Neural progenitor cell (in vitro differentiated cells): ENCODE measurements around the gene CWH43. TPM values are rescaled to one million over a fixed set of nuclear protein-coding genes. Genes with fewer than 3 reads are reported as not detected.

Source experiments
- DNase-seq: peaks from one replicate; pipeline ENCODE4 v3.0.0-alpha.2; 2016; ENCODE audit warnings: low spot score
- H2AFZ ChIP-seq: fragments of 200-600 bp; sonication (generic); replicated peaks from 2 replicates; pipeline ENCODE4 v1.6.1; 2016; ENCODE audit warnings: antibody characterized with exemption
- H3F3A ChIP-seq: fragments of 200-600 bp; sonication (generic); 2 replicates; pipeline ENCODE4 v1.6.1; 2016; ENCODE audit warnings: antibody characterized with exemption, low read depth
- H3K27ac ChIP-seq: fragments of 200-600 bp; sonication (generic); 2 replicates; pipeline ENCODE4 v1.5.1; 2016; ENCODE audit warnings: mild to moderate bottlenecking
- H3K27me3 ChIP-seq: fragments of 200-600 bp; sonication (generic); 2 replicates; pipeline ENCODE4 v1.6.1; 2016; ENCODE audit warnings: mild to moderate bottlenecking, moderate library complexity
- H3K36me3 ChIP-seq: fragments of 200-600 bp; sonication (generic); 2 replicates; pipeline ENCODE4 v1.5.1; 2016
- H3K4me1 ChIP-seq: fragments of 200-600 bp; sonication (generic); 2 replicates; pipeline ENCODE4 v1.6.1; 2016; ENCODE audit warnings: mixed run types
- H3K4me2 ChIP-seq: fragments of 200-600 bp; sonication (generic); 2 replicates; pipeline ENCODE4 v1.6.1; 2016
- H3K4me3 ChIP-seq: fragments of 200-600 bp; sonication (generic); 2 replicates; pipeline ENCODE4 v1.5.1; 2016
- H3K79me2 ChIP-seq: fragments of 200-600 bp; sonication (generic); 2 replicates; pipeline ENCODE4 v1.6.1; 2016; ENCODE audit warnings: low read depth
- H3K9ac ChIP-seq: fragments of 200-600 bp; sonication (generic); 2 replicates; pipeline ENCODE4 v1.6.1; 2016
- H3K9me3 ChIP-seq: fragments of 200-600 bp; sonication (generic); 2 replicates; pipeline ENCODE4 v1.5.1; 2016; ENCODE audit warnings: low read depth
- H4K20me1 ChIP-seq: fragments of 200-600 bp; sonication (generic); 2 replicates; pipeline ENCODE4 v1.6.1; 2016; ENCODE audit warnings: low read depth
- H3K27ac Mint-ChIP-seq: 3 replicates; pipeline ENCODE4 v1.8.0; 2021; ENCODE audit warnings: mixed read lengths
- H3K27me3 Mint-ChIP-seq: 2 replicates; pipeline ENCODE4 v1.8.0; 2022; ENCODE audit warnings: low read depth, mild to moderate bottlenecking, inconsistent platforms, moderate library complexity, mixed read lengths; ENCODE audit not compliant: insufficient read depth
- H3K36me3 Mint-ChIP-seq: 3 replicates; pipeline ENCODE4 v1.8.0; 2021; ENCODE audit warnings: mixed read lengths
- H3K4me1 Mint-ChIP-seq: 3 replicates; pipeline ENCODE4 v1.8.0; 2021; ENCODE audit warnings: mixed read lengths
- H3K4me3 Mint-ChIP-seq: 3 replicates; pipeline ENCODE4 v1.8.0; 2021; ENCODE audit warnings: mild to moderate bottlenecking, moderate library complexity, mixed read lengths
- H3K9me3 Mint-ChIP-seq: 3 replicates; pipeline ENCODE4 v1.8.0; 2020; ENCODE audit warnings: mixed read lengths
- EZH2 ChIP-seq: fragments of 200-600 bp; sonication (generic); IDR thresholded peaks from 2 replicates; pipeline ENCODE4 v1.6.1; 2017; ENCODE audit warnings: antibody characterized with exemption, mild to moderate bottlenecking, moderate library complexity
- EZH2phosphoT487 ChIP-seq: fragments of 200-600 bp; sonication (generic); IDR thresholded peaks from 2 replicates; pipeline ENCODE4 v1.6.1; 2017; ENCODE audit warnings: antibody characterized with exemption
- total RNA-seq: library from RNA; depleted of rRNA; stranded (reverse); fragments of >200 nt; gene quantifications from 2 replicates; pipeline ENCODE4 v1.2.3, GENCODE V29; 2015; ENCODE audit warnings: low replicate concordance
- TF ChIP-seq, protein P1 (sequence below): fragments of 200-600 bp; sonication (generic); IDR thresholded peaks from 2 replicates; pipeline ENCODE4 v1.5.1; 2017; ENCODE audit warnings: antibody characterized with exemption, mild to moderate bottlenecking

CWH43 gene
- total RNA-seq, 1 donor from 2014 or later = not detected

DNA sequence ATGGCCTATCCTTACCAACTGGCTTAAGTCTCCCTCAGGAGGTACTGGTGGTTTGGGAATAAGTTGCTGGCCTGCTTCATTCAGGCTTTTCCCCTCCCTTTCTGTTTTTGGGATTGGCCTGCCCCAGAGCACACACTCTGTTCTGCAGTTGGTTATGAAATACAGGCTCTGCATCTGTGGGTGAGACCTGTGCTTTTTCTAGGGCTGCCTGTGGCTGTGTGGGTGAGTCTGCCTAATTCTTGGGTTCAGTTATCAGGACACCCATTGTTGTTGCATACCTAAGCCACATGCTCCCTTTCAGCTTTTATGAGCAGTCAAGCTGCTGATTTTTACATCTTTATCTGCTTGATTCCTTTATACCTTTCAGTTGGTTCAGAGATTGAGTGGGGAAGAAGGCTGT is 19.0 kb upstream of the CWH43 start:
- Histone ChIP-seq H3K9ac (no peak overlapping the region), H3K27ac (no peak overlapping the region), H3K36me3 (no peaks in the 10 kb centered on the region), H3K9me3 (no peaks in the 10 kb centered on the region), H3K27me3 (no peaks in the 10 kb centered on the region), H2AFZ (no peak overlapping the region), H3K79me2 (no peaks in the 10 kb centered on the region), H3K4me3 (no peak overlapping the region), H3K4me1 (peaks cover 6% of the 10 kb centered on the region), H3K4me2 (no peak overlapping the region), H4K20me1 (no peaks in the 10 kb centered on the region), H3F3A (no peaks in the 10 kb centered on the region)
- H3K27ac Mint-ChIP-seq = no peak overlapping the region
- no peaks in the 10 kb centered on the region for H3K36me3 Mint-ChIP-seq
- H3K4me3 Mint-ChIP-seq = no peak overlapping the region
- H3K4me1 Mint-ChIP-seq = peaks cover 8% of the 10 kb centered on the region
- no peaks in the 10 kb centered on the region for H3K9me3 Mint-ChIP-seq
- no peak for DNase-seq
- TF ChIP-seq EZH2phosphoT487 (no peak), EZH2 (no peak)
- TF ChIP-seq, protein P1, sequence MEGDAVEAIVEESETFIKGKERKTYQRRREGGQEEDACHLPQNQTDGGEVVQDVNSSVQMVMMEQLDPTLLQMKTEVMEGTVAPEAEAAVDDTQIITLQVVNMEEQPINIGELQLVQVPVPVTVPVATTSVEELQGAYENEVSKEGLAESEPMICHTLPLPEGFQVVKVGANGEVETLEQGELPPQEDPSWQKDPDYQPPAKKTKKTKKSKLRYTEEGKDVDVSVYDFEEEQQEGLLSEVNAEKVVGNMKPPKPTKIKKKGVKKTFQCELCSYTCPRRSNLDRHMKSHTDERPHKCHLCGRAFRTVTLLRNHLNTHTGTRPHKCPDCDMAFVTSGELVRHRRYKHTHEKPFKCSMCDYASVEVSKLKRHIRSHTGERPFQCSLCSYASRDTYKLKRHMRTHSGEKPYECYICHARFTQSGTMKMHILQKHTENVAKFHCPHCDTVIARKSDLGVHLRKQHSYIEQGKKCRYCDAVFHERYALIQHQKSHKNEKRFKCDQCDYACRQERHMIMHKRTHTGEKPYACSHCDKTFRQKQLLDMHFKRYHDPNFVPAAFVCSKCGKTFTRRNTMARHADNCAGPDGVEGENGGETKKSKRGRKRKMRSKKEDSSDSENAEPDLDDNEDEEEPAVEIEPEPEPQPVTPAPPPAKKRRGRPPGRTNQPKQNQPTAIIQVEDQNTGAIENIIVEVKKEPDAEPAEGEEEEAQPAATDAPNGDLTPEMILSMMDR = no peak
- H3K27me3 Mint-ChIP-seq = peaks cover 2% of the 10 kb centered on the region

DNA sequence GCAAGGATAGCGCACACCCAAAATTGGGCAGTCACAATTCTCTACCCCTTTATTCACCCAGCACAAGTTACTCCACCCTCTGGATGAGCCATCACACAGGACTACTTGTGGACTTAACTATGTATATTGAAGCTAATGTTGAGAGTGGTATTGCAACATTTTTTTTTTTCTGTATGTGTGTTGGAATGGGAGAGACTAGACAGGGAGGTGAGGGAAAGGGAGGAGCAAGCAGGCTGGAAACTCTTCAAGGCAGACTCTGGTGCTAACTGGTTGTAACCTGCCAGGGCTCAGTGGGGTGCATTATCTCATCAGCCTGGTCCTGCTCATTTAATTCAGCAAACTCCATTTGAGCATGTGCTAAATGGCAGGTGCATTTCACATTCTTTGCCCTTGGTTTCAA is 18.4 kb upstream of the CWH43 start:
- Histone ChIP-seq H3K4me1 (peaks cover 6% of the 10 kb centered on the region), H4K20me1 (no peaks in the 10 kb centered on the region), H3K9ac (no peak overlapping the region), H3K27ac (no peak overlapping the region), H3K79me2 (no peaks in the 10 kb centered on the region), H2AFZ (no peak overlapping the region), H3K4me3 (no peak overlapping the region), H3F3A (no peaks in the 10 kb centered on the region), H3K9me3 (no peaks in the 10 kb centered on the region), H3K27me3 (no peaks in the 10 kb centered on the region), H3K36me3 (no peaks in the 10 kb centered on the region), H3K4me2 (no peak overlapping the region)
- Mint-ChIP-seq H3K36me3 (no peaks in the 10 kb centered on the region), H3K27ac (no peak overlapping the region), H3K4me1 (peaks cover 8% of the 10 kb centered on the region), H3K27me3 (peaks cover 2% of the 10 kb centered on the region), H3K9me3 (no peaks in the 10 kb centered on the region), H3K4me3 (no peak overlapping the region)
- TF ChIP-seq EZH2 (no peak), EZH2phosphoT487 (no peak)
- TF ChIP-seq, protein P1 = no peak
- peak; percentile 33 for DNase-seq

DNA sequence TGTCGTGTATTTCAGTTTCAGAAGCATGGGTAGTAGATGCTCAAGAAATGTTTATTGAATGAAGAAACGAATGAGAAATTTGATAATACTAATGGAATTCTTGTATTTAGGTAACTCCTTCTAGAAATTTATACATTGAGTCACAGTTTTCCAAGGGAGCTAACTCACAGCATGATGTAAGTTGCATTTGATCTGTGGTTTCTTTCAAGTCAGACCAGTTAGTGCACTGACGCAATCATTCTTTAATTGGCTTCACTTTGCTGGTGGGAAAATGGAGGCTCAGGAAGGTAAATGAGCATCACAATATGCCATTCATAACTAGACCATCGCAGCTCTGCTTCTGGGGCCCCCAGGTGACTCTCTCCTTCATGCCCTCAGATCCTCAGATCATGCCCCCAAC is 17.3 kb upstream of the CWH43 start:
- H2AFZ ChIP-seq = no peak overlapping the region
- H3K36me3 ChIP-seq = no peaks in the 10 kb centered on the region
- H3K9me3 Mint-ChIP-seq = no peaks in the 10 kb centered on the region
- H3K27ac ChIP-seq = no peak overlapping the region
- H3K36me3 Mint-ChIP-seq = no peaks in the 10 kb centered on the region
- no peak overlapping the region for H3K4me3 Mint-ChIP-seq
- TF ChIP-seq EZH2 (no peak), EZH2phosphoT487 (no peak)
- TF ChIP-seq, protein P1 = no peak
- no peak overlapping the region for H3K27ac Mint-ChIP-seq
- no peaks in the 10 kb centered on the region for H4K20me1 ChIP-seq
- no peak overlapping the region for H3K9ac ChIP-seq
- peaks cover 2% of the 10 kb centered on the region for H3K27me3 Mint-ChIP-seq
- H3K4me1 ChIP-seq = peaks cover 6% of the 10 kb centered on the region
- no peak for DNase-seq
- H3K4me3 ChIP-seq = no peak overlapping the region
- H3K79me2 ChIP-seq = no peaks in the 10 kb centered on the region
- H3K4me2 ChIP-seq = no peak overlapping the region
- H3F3A ChIP-seq = no peaks in the 10 kb centered on the region
- H3K27me3 ChIP-seq = no peaks in the 10 kb centered on the region
- no peaks in the 10 kb centered on the region for H3K9me3 ChIP-seq
- H3K4me1 Mint-ChIP-seq = peaks cover 8% of the 10 kb centered on the region
